KMS-11 (cell line): Measurements from ENCODE around the gene TCEA3.
A peak's percentile ranks its signal among the peaks of the same experiment; 100 is the strongest.

Experiments used
- H2AFZ ChIP-seq: fragments of 200-600 bp; sonication (generic); 2 replicates; pipeline ENCODE4 v1.6.1; 2016; ENCODE audit warnings: antibody characterized with exemption, mixed run types, low read depth
- H3K27ac ChIP-seq: fragments of 200-600 bp; sonication (generic); 2 replicates; pipeline ENCODE4 v1.6.1; 2016; ENCODE audit warnings: mild to moderate bottlenecking, mixed run types
- H3K27me3 ChIP-seq: fragments of 200-600 bp; sonication (generic); 2 replicates; pipeline ENCODE4 v1.6.1; 2017; ENCODE audit warnings: mild to moderate bottlenecking, low read depth, mixed run types, moderate library complexity; ENCODE audit not compliant: insufficient read depth
- H3K36me3 ChIP-seq: fragments of 200-600 bp; sonication (generic); 2 replicates; pipeline ENCODE4 v1.6.1; 2017; ENCODE audit warnings: mild to moderate bottlenecking, mixed run types; ENCODE audit not compliant: insufficient read depth
- H3K4me1 ChIP-seq: fragments of 200-600 bp; sonication (generic); 2 replicates; pipeline ENCODE4 v1.6.1; 2016; ENCODE audit warnings: mild to moderate bottlenecking, low read depth, mixed run types; ENCODE audit not compliant: poor library complexity, severe bottlenecking
- H3K4me2 ChIP-seq: fragments of 200-600 bp; sonication (generic); 2 replicates; pipeline ENCODE4 v1.7.0; 2016; ENCODE audit warnings: mild to moderate bottlenecking, mixed run types
- H3K4me3 ChIP-seq: fragments of 200-600 bp; sonication (generic); IDR thresholded peaks from 2 replicates; pipeline ENCODE4 v1.6.1; 2017; ENCODE audit warnings: low read depth, low read length, mixed read lengths; ENCODE audit not compliant: insufficient read depth
- H3K79me2 ChIP-seq: fragments of 200-600 bp; sonication (generic); 2 replicates; pipeline ENCODE4 v1.6.1; 2016; ENCODE audit warnings: low read depth, mixed run types; ENCODE audit not compliant: insufficient read depth
- H3K9ac ChIP-seq: fragments of 200-600 bp; sonication (generic); 2 replicates; pipeline ENCODE4 v1.6.1; 2016; ENCODE audit warnings: mild to moderate bottlenecking, mixed run types
- H4K20me1 ChIP-seq: fragments of 200-600 bp; sonication (generic); 2 replicates; pipeline ENCODE4 v1.6.1; 2016; ENCODE audit warnings: mild to moderate bottlenecking, mixed run types; ENCODE audit not compliant: insufficient read depth
- TF ChIP-seq, protein P1 (sequence below): fragments of 200-600 bp; sonication (generic); conservative IDR thresholded peaks from 2 replicates; pipeline ENCODE4 v1.6.1; 2017; ENCODE audit warnings: low read depth, mild to moderate bottlenecking, antibody characterized with exemption, low read length, moderate library complexity, mixed read lengths

Gene TCEA3

DNA sequence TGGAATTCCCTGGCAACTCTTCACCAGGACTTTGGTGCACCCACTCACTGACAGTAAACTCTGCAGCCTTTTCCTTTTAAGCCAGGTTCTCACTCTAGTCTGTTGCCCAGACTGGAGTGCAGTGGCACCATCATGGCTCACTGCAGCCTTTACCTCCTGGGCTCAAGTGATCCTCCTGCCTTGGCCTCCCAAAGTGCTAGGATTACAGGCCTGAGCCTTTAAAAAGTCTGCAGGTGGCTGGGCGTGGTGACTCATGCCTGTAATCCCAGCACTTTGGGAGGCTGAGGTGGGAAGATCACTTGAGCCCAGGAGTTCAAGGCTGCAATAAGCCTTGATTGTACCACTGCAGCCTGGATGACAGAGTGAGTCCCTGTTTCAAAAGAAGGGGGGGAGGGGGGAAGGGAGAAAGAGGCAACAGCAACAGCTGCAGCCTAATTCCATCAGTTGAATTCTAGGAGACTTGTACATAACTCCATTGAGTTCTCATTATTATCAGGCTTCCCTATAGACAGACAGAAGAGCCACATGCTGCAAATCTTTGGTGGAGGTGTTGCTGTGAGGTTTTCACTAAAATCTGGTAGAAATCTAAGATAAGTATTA is 72.4 kb downstream of the TCEA3 start:
- H3K27me3 ChIP-seq = no peaks in the 10 kb centered on the region
- no peak overlapping the region for H3K27ac ChIP-seq

DNA sequence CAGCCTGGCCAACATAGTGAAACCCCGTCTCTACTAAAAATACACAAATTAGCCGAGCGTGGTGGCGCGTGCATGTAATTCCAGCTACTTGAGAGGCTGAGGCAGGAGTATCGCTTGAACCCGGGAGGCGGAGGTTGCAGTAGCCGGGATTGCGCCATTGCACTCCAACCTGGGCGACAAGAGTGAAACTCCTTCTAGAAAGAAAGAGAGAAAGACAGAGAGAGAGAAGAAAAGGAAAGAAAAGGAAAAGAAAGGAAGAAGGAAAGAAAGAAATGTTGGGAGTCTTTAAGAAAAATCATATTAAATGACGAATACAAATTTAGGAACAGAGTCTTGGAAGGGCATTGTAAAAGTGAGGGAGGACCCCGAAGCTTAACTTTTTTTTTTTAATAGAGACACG is 78.6 kb downstream of the TCEA3 start:
- Histone ChIP-seq H3K27ac (no peak overlapping the region), H3K9ac (no peak overlapping the region), H2AFZ (no peak overlapping the region), H3K4me1 (peaks cover 20% of the 10 kb centered on the region), H3K79me2 (peaks cover 32% of the 10 kb centered on the region), H4K20me1 (peaks cover 13% of the 10 kb centered on the region), H3K4me2 (no peak overlapping the region), H3K27me3 (no peaks in the 10 kb centered on the region), H3K36me3 (no peaks in the 10 kb centered on the region), H3K4me3 (no peak overlapping the region)
- TF ChIP-seq, protein P1, sequence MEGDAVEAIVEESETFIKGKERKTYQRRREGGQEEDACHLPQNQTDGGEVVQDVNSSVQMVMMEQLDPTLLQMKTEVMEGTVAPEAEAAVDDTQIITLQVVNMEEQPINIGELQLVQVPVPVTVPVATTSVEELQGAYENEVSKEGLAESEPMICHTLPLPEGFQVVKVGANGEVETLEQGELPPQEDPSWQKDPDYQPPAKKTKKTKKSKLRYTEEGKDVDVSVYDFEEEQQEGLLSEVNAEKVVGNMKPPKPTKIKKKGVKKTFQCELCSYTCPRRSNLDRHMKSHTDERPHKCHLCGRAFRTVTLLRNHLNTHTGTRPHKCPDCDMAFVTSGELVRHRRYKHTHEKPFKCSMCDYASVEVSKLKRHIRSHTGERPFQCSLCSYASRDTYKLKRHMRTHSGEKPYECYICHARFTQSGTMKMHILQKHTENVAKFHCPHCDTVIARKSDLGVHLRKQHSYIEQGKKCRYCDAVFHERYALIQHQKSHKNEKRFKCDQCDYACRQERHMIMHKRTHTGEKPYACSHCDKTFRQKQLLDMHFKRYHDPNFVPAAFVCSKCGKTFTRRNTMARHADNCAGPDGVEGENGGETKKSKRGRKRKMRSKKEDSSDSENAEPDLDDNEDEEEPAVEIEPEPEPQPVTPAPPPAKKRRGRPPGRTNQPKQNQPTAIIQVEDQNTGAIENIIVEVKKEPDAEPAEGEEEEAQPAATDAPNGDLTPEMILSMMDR = no peak

More for the DNA sequence above, 72.4 kb downstream of the TCEA3 start:
- TF ChIP-seq, protein P1 = no peak
- Histone ChIP-seq H2AFZ (no peak overlapping the region), H3K4me3 (no peak overlapping the region), H3K36me3 (no peaks in the 10 kb centered on the region), H3K4me1 (no peaks in the 10 kb centered on the region), H4K20me1 (no peaks in the 10 kb centered on the region), H3K4me2 (no peak overlapping the region), H3K9ac (no peak overlapping the region), H3K79me2 (no peaks in the 10 kb centered on the region)

DNA sequence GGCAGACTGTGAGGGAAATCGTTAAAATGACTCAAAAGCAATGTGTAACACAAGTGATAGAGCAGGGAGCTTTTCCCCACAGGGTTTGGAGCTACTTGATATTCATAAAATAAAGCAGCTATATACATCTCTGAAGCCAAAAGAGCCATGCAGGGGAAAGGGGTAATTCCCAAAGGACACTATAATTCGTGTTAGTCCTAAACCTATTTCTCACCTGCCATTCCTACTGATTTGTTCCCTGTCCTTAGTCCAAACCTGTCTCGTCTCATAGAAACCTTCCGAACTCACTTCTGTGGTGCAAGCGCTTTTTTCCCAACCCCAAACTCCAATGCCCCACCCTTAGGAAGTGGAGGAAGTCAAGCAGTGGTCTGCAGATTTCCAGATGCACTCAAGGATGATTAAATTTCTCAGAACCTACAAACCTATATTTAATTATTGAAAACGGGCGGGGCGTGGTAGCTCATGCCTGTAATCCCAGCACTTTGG is 79.5 kb downstream of the TCEA3 start:
- H2AFZ ChIP-seq = peak overlapping the region; percentile 98
- H3K79me2 ChIP-seq = peaks cover 41% of the 10 kb centered on the region
- H4K20me1 ChIP-seq = peaks cover 22% of the 10 kb centered on the region
- TF ChIP-seq, protein P1 = no peak
- H3K4me3 ChIP-seq = peak overlapping the region; percentile 79
- H3K27me3 ChIP-seq = no peaks in the 10 kb centered on the region
- H3K4me1 ChIP-seq = peaks cover 29% of the 10 kb centered on the region
- H3K4me2 ChIP-seq = peak overlapping the region; percentile 75
- H3K27ac ChIP-seq = peak overlapping the region; percentile 97
- H3K36me3 ChIP-seq = no peaks in the 10 kb centered on the region
- peak overlapping the region; percentile 99 for H3K9ac ChIP-seq

DNA sequence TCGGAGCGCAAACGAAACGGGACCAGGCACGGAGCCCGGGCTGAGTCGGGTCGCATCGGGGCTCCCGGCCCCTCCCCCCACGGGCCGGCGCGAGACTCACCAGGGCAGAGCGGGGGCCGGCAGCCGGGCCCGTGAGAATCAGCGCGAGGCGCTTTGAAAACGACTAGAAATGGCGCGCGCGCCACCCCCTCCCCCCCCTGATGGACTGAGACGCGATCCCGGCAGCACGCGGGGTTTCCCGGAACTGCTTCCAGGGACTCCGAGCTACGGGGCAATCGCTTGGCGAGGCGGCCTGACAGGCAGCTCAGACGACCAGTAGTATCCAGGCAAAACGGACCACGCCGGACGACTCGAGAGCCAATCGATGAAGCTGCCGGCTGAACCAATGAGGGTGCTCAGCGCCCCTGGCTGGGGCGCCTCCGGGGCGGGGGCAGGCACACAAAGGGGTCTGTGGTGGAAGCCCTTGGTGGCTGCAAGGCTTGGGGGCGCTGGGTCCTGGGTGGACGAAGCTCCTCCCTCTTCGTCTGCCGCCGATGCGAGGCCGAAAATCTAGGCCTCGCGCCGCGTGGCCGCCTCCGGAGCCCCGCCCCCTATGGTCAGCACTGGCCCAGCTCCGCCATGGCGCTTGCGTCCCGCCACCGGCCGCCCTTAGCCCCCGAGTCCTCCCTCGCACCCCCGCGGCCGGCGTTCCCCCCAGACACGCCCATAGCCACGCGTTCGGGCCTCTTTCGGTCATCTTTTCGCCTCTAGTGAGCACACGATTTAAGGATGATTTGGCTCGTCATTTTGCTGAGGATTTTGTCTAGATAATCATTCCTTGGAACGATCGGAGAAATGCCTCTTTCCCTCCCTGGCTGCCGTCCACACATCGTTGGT is 80.2 kb downstream of the TCEA3 start, which contains the start of gene HNRNPR:
Gene HNRNPR (minus strand): TSS at position 174 of the 876 bp plus-strand sequence. CDS start 3,276 bp downstream, outside the sequence.
- peak within 1 kb of the TSS; percentile 88 for H3K4me2 ChIP-seq
- H4K20me1 ChIP-seq = peaks cover 29% of the 10 kb centered on the region
- peaks cover 35% of the 10 kb centered on the region for H3K4me1 ChIP-seq
- no peaks in the 10 kb centered on the region for H3K36me3 ChIP-seq
- peak within 1 kb of the TSS; percentile 98 for H2AFZ ChIP-seq
- TF ChIP-seq, protein P1 = no peak
- H3K9ac ChIP-seq = peak within 1 kb of the TSS; percentile 99
- H3K4me3 ChIP-seq = peak within 1 kb of the TSS; percentile 79
- no peaks in the 10 kb centered on the region for H3K27me3 ChIP-seq
- peak within 1 kb of the TSS; percentile 97 for H3K27ac ChIP-seq
- peaks cover 48% of the 10 kb centered on the region for H3K79me2 ChIP-seq
